ENCODE measurements around the gene MT4.

MT4 gene

GRCh38 chr16:56609463-56609921, 44.6 kb downstream of the MT4 start:
- TF ChIP-seq, protein P1, sequence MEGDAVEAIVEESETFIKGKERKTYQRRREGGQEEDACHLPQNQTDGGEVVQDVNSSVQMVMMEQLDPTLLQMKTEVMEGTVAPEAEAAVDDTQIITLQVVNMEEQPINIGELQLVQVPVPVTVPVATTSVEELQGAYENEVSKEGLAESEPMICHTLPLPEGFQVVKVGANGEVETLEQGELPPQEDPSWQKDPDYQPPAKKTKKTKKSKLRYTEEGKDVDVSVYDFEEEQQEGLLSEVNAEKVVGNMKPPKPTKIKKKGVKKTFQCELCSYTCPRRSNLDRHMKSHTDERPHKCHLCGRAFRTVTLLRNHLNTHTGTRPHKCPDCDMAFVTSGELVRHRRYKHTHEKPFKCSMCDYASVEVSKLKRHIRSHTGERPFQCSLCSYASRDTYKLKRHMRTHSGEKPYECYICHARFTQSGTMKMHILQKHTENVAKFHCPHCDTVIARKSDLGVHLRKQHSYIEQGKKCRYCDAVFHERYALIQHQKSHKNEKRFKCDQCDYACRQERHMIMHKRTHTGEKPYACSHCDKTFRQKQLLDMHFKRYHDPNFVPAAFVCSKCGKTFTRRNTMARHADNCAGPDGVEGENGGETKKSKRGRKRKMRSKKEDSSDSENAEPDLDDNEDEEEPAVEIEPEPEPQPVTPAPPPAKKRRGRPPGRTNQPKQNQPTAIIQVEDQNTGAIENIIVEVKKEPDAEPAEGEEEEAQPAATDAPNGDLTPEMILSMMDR (conservative IDR thresholded peaks at IDR 0.05), result no peak
- TF ChIP-seq ZFX (IDR thresholded peaks at IDR 0.05), result no peak
- peak overlapping the region; percentile 79 for H3K27ac ChIP-seq

GRCh38 chr16:56610017-56610608, 45.2 kb downstream of the MT4 start:
- peak overlapping the region; percentile 79 for H3K27ac ChIP-seq
- no peak for TF ChIP-seq ZFX (IDR thresholded peaks at IDR 0.05)
- TF ChIP-seq, protein P1 (conservative IDR thresholded peaks at IDR 0.05), result no peak

DNA sequence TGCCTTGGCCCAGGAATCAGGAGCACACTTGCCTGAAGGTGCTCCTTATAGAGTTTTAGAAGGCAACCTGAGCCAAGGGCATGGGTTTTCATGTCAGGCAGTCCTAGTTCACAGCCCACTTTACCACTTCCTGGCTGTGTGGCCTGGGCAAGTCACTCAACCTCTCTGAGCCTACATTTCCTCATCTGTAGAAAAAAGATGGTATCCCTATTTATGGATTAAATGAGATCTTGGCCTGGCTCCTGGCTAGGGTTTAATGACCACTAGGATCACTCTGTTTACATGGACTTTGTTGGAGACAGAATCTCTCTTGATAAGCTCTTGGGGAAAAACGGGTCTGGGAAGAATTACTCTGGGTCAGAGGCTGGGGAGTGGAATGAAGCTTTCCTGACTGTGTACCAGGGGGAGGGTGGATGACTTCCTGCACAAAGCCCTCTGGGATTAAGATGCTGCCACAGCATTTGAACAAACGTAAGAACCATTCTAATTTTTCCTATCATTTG, 45.8 kb downstream of the MT4 start:
- TF ChIP-seq ZFX (IDR thresholded peaks at IDR 0.05), result no peak
- TF ChIP-seq, protein P1 (conservative IDR thresholded peaks at IDR 0.05), result no peak
- peak overlapping the region; percentile 79; the same call in 1 of the 2 replicates for H3K27ac ChIP-seq

GRCh38 chr16:56611281-56611833, 46.5 kb downstream of the MT4 start:
- TF ChIP-seq, protein P1 (conservative IDR thresholded peaks at IDR 0.05), result no peak
- no peak for TF ChIP-seq ZFX (IDR thresholded peaks at IDR 0.05)
- no peak overlapping the region for H3K27ac ChIP-seq

- no peak overlapping the region for H3K27ac ChIP-seq
- TF ChIP-seq ZFX (IDR thresholded peaks at IDR 0.05), result no peak
- TF ChIP-seq, protein P1 (conservative IDR thresholded peaks at IDR 0.05), result no peak
These were observed 48.8 kb downstream of the MT4 start for GRCh38 chr16:56613706-56614105.

DNA sequence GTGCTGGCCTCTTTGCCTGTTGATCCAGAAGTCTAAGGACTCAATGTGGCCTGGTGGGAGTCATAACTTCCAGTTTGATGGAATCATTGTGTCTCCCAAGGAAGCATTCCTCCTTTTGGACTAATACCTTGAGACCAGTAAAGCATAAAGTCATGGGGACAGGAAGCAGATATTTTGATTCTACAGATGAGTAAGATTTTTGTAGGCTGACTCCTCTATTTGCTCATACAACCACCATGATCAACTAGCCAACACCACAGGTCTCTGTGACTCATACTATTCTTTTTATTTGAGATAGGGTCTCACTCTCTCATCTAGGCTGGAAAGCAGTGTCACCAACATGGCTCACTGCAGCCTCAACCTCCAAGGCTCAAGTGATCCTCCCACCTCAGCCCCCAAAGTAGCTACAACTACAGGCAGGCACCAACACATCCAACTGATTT, 49.7 kb downstream of the MT4 start:
- TF ChIP-seq ZFX (IDR thresholded peaks at IDR 0.05), result no peak
- TF ChIP-seq, protein P1 (conservative IDR thresholded peaks at IDR 0.05), result no peak
- no peak overlapping the region for H3K27ac ChIP-seq

- no peak overlapping the region for H3K27ac ChIP-seq
- TF ChIP-seq, protein P1 (conservative IDR thresholded peaks at IDR 0.05), result no peak
- no peak for TF ChIP-seq ZFX (IDR thresholded peaks at IDR 0.05)
These were observed 50.5 kb downstream of the MT4 start for GRCh38 chr16:56615353-56615752.
